Vagina (tissue), 2 donors: ENCODE measurements around the gene PTPN2. TPM values are rescaled to one million over a fixed set of nuclear protein-coding genes. Genes with fewer than 3 reads are reported as not detected.

Experiments
- DNase-seq, 2 donors: peaks; one replicate each; pipeline ENCODE4 v3.0.0-alpha.2; 2017; ENCODE audit errors: extremely low spot score in 2 of 2
- H3K27ac ChIP-seq: fragments of 200-600 bp; sonication (generic); one replicate; pipeline ENCODE4 v1.5.1; 2019
- H3K27me3 ChIP-seq: fragments of 200-600 bp; sonication (generic); one replicate; pipeline ENCODE4 v1.5.1; 2019
- H3K36me3 ChIP-seq, 2 donors: fragments of 200-600 bp; sonication (generic); one replicate each; pipeline ENCODE4 v1.5.1; 2017 to 2019
- H3K4me1 ChIP-seq: fragments of 200-600 bp; sonication (generic); one replicate; pipeline ENCODE4 v1.5.1; 2019
- H3K4me3 ChIP-seq, 2 donors: fragments of 200-600 bp; sonication (generic); 1 replicate in 1 of 2; 2 replicates in 1 of 2; pipeline ENCODE4 v1.5.1; 2016 to 2019
- H3K9me3 ChIP-seq: fragments of 200-600 bp; sonication (generic); one replicate; pipeline ENCODE4 v1.5.1; 2019
- CTCF ChIP-seq, 3 experiments: fragments of 450-650 bp in 2 of 3; fragments of 200-600 bp in 1 of 3; sonication (generic) in 1 of 3; IDR thresholded peaks; one replicate each; pipeline ENCODE4 v1.5.1; 2017 to 2019; ENCODE audit warnings: antibody characterized with exemption in 3 of 3, mild to moderate bottlenecking in 2 of 3, moderate library complexity in 2 of 3
- POLR2A ChIP-seq, 2 donors: fragments of 450-650 bp; IDR thresholded peaks; one replicate each; pipeline ENCODE4 v1.6.1; 2017; ENCODE audit warnings: antibody characterized with exemption in 2 of 2, mild to moderate bottlenecking in 2 of 2, moderate library complexity in 2 of 2
- POLR2AphosphoS5 ChIP-seq, 2 donors: sonication (generic); formaldehyde crosslinking; IDR thresholded peaks; one replicate each; pipeline ENCODE4 v1.9.0; 2017; ENCODE audit warnings: antibody characterized with exemption in 2 of 2, mild to moderate bottlenecking in 2 of 2, low read depth in 1 of 2; ENCODE audit not compliant: insufficient read depth in 1 of 2
- intact Hi-C: fragments of 100-400 bp; cut with DNase I; formaldehyde crosslinking; loops from one replicate; pipeline ENCODE4 v1.15.1; 2023
- small RNA-seq: library from RNA; depleted of rRNA; stranded (forward); fragments of <200 nt; gene quantifications from one replicate; pipeline ENCODE3, GENCODE V24; 2016
- total RNA-seq: library from RNA; depleted of rRNA; stranded (reverse); fragments of >200 nt; gene quantifications from one replicate; pipeline ENCODE4 v1.2.3, GENCODE V29; 2016

Gene PTPN2
- total RNA-seq, 1 donor from 2014 or later, result 32.9 TPM

GRCh38 chr18:12747530-12748315 lies 136.3 kb downstream of the PTPN2 start:
- Histone ChIP-seq H3K36me3 (no peaks in the 10 kb centered on the region), H3K27ac (no peak overlapping the region), H3K4me3 (no peak overlapping the region), H3K27me3 (no peaks in the 10 kb centered on the region), H3K4me1 (no peaks in the 10 kb centered on the region), H3K9me3 (no peaks in the 10 kb centered on the region)
- DNase-seq, result no peak
- intact Hi-C loops, result no loop called here
- TF ChIP-seq POLR2AphosphoS5 (IDR thresholded peaks at IDR 0.05; ENCODE audit: insufficient read depth in 1 of 2, low read depth in 1 of 2), result no peak
- no peak for TF ChIP-seq CTCF (IDR thresholded peaks at IDR 0.05)
- TF ChIP-seq POLR2A (IDR thresholded peaks at IDR 0.05), result no peak

- H3K4me3 ChIP-seq, result no peak overlapping the region
- no peak for DNase-seq
- H3K9me3 ChIP-seq, result no peaks in the 10 kb centered on the region
- TF ChIP-seq CTCF (IDR thresholded peaks at IDR 0.05) (no peak), POLR2AphosphoS5 (IDR thresholded peaks at IDR 0.05; ENCODE audit: insufficient read depth in 1 of 2, low read depth in 1 of 2) (no peak), POLR2A (IDR thresholded peaks at IDR 0.05) (no peak)
- no peaks in the 10 kb centered on the region for H3K36me3 ChIP-seq
- no peaks in the 10 kb centered on the region for H3K4me1 ChIP-seq
- H3K27ac ChIP-seq, result no peak overlapping the region
- intact Hi-C loops, result no loop called here
- no peaks in the 10 kb centered on the region for H3K27me3 ChIP-seq
Observed at GRCh38 chr18:12745095-12745795, 138.8 kb downstream of the PTPN2 start.

GRCh38 chr18:12744103-12744502 lies 139.9 kb downstream of the PTPN2 start:
- DNase-seq, result no peak
- intact Hi-C loops, result no loop called here
- Histone ChIP-seq H3K36me3 (no peaks in the 10 kb centered on the region), H3K9me3 (no peaks in the 10 kb centered on the region), H3K4me1 (no peaks in the 10 kb centered on the region), H3K27ac (no peak overlapping the region), H3K27me3 (no peaks in the 10 kb centered on the region), H3K4me3 (no peak overlapping the region)
- TF ChIP-seq CTCF (IDR thresholded peaks at IDR 0.05) (peak in 2 of 3 experiments; percentile 35 to 43), POLR2A (IDR thresholded peaks at IDR 0.05) (no peak), POLR2AphosphoS5 (IDR thresholded peaks at IDR 0.05; ENCODE audit: insufficient read depth in 1 of 2, low read depth in 1 of 2) (no peak)

- H3K36me3 ChIP-seq, result no peaks in the 10 kb centered on the region
- DNase-seq, result no peak
- TF ChIP-seq POLR2A (IDR thresholded peaks at IDR 0.05) (no peak), CTCF (IDR thresholded peaks at IDR 0.05) (no peak), POLR2AphosphoS5 (IDR thresholded peaks at IDR 0.05; ENCODE audit: insufficient read depth in 1 of 2, low read depth in 1 of 2) (no peak)
- intact Hi-C loops, result no loop called here
- no peak overlapping the region for H3K4me3 ChIP-seq
- no peaks in the 10 kb centered on the region for H3K9me3 ChIP-seq
- H3K4me1 ChIP-seq, result no peaks in the 10 kb centered on the region
- no peaks in the 10 kb centered on the region for H3K27me3 ChIP-seq
- no peak overlapping the region for H3K27ac ChIP-seq
Observed at GRCh38 chr18:12742453-12742852, 141.6 kb downstream of the PTPN2 start.

Small RNA genes within 50 kb of the gene (small RNA-seq; reads per million reads assigned to genes)
- gene RF00019, result not detected

Other genes with a start within 250 kb of the PTPN2 start
- 15.7 TPM for gene SPIRE1, start 226.1 kb downstream of the PTPN2 start, total RNA-seq
- gene CEP76, start 181.5 kb downstream of the PTPN2 start, total RNA-seq, result 8.6 TPM
- gene PSMG2, start 181.2 kb downstream of the PTPN2 start, total RNA-seq, result 56.2 TPM
- 28.0 TPM for gene SEH1L, start 63.8 kb upstream of the PTPN2 start, total RNA-seq
- 17.9 TPM for gene CEP192, start 107.1 kb upstream of the PTPN2 start, total RNA-seq